Measurements from ENCODE around the gene TBC1D16.
"Not testable (repeated sequence)": the region's sequence is repeated elsewhere in the genome, so short reads cannot be mapped to it uniquely, and the experiment has no call there.

Gene TBC1D16

DNA sequence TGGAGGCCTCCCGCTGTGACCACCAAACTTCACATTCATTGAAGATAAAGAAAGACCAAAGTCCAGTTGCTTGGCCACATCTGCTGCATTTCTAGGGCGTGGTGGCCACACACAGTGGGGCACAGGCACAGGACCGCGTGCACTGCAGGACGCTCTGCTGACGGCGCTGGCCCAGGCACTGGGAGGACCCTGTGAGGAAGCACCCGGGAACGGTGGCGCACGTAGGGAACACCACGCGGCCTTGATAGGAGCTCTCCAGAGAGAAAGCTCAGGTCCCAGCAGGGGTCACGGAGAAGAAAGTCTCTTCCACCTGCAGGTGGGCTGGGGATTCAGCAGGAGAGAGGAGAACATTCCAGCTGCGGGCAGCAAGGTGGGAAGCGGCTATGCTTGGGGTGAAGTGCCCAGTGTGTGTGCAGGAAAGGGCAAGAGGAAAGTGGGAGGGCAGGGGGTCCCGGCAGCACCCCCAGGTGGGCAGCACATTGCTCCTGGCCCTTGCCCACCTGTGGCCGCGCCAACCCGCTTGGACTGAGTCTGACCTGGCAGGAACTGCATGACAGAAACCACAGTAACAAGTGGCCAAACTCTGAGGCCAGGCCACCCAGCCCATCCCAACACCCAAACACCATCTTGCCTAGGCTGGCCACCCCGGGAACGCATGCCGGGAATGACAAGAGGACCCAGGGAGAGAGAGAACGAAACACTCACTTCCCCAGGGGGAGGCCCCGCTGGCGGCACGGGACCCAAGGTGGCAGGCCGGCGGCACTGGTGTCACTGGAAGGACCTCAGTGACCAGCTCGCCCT is 32.8 kb downstream of the TBC1D16 start:
- no peak for DNase-seq

DNA sequence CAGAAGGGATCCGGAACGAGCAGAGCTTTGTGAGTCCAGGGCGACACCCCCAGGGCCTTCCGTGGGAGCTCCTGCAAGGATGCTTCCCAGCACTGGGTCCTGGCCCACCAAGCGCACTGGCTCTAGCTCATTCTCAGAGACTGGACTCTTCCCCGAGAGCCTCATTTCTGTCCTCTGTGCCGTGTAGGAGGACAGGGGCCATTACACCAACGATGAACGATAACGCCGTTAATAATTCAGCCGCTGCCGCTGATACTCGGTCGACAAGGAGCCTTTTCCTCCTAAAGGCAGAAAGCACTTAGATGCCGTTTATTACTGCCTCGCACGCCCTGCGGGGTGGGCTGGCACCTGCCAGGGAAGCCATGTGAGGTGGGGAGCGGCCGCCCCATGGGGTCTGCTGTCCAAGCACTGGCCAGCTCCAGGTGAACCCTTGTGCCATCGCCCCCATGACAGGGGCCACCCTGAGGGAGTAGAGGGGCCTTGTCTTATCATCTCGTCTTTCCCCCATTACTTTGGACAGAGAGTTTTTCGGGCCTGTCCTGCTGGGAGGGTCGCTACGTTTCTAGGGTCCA is 33.5 kb downstream of the TBC1D16 start:
- DNase-seq = no peak

DNA sequence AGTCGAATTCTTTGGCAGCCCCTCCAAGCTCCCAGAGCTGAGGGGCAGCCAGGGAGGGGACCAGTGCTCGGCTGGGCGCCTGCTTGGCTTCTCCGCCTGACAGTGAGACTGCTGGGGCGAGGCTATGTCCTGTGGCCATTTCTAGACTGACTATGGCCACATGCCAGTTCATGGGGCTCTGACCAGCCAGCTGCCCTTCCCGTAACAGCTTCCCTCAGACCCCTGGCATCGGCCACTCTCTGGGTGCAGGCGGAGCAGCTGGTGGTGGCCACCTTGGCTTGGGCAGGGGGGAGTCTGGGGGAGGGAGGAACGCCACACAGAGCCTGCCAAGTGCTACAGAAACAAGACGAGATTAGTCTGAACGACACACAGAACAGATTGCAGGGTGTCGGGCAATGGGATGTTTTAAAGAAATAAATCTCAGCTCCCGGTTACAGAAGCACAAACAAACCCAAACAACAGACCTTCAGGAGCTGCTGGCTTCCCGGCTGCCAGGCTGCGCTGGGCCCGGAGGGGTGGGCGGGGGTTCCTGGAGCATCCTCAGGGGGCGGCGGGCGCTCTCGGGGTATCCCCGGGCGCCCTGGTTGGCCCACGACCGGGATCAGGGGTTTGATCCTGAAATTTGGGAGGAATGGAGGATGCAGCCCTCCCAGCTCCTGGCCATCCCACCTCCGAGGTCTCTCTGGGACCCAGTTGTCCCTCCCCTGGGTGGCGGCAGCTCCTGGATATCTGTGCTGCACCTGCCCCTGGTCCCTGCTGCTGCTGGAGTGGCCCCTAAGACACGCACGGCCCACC is 34.5 kb downstream of the TBC1D16 start:
- DNase-seq = no peak

DNA sequence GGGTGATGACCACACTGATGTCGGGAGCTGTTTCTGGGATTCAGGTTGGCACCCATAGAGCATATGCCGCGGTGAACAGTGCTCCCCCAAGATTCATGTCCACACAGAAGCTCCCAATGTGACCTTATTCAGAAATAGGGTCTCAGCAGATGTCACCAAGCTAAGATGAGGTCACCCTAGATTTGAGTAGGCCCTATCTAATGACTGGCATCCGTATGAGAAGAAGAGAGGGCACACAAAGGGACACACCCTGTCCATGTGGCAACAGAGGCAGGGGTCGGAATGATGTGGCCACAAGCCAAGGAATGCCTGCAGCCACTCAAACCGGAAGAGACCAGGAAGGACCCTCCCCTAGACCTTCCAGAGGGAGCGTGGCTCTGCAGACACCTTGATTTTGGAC is 35.5 kb downstream of the TBC1D16 start:
- no peak for DNase-seq

DNA sequence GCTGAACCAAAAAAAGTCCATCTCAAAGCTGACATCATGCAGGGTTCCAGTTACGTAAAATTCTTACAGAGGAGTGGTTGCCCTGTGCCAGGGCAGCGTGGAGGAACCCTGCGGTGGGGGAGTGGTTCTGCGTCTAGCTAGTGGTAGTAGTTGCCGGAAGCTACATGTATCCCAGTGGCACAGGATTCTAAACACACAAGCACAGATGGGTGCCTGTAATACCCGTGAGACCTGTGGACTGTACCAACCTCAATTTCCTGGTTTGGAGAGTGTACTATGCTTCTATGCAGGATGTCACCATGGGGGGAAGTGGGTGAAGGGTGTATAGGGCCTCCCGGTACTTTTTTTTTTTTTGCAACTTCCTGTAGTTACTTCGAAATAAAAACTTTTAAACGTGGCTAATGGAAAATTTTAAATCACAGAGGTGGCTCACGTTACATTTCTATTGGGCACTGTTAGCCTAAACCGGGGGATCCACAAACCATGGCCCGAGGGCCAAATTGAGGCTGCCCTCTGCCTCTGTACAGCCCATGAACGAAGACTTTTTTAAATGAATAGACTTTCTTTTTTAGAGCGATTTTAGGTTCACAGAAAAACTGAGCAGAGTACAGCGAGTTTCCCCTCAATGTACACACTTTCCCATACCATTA is 38.5 kb downstream of the TBC1D16 start:
- no peak for DNase-seq

DNA sequence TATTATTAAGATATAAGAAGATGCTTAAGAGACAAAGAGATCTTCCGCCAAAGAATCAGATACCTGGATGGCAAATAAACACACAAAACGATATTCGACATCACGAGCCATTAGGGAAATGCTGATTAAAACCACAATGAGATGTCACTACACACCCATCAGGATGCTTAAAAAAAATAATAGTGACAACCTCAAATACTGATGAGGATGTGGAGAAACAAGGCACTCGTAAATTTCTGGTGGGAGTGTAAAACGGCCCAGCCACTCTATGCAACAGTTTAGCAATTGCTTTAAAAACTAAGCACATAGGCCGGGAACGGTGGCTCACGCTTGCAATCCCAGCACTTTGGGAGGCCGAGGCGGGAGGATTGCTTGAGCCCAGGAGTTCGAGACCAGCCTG is 39.4 kb downstream of the TBC1D16 start:
- no peak for DNase-seq

DNA sequence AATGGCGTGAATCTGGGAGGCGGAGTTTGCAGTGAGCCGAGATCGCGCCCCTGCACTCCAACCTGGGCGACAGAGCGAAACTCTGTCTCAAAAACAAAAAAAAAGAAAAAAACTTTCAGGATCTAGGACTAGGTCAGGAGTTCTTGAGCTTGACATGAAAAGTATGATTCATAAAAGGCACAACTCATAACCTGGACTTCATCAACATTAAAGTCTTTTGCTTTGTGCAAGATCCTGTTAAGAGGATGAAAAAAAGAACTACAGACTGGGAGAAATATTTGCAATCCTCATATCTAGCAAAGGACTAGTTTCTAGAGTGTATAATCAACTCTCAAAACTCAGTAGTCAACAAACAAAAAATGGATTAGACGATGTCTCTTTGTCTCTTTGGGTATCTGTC is 40.0 kb downstream of the TBC1D16 start:
- DNase-seq = no peak

DNA sequence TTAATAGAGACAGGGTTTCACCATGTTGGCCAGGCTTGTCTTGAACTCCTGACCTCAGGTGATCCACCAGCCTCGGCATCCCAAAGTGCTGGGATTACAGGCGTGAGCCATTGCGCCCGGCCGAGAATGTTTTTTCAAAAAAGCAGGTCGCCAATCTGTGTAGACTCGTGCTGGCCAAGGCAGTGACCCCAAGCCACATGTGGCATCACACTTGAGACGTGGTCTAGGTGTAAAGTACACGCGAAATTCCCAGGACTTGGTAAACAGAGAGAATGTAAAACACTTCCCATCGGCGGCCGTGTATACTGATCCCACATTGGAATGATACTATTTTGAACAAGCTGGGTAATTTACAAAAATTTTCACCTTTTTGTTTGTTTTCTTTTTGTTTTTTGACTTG is 41.1 kb downstream of the TBC1D16 start:
- no peak for DNase-seq

DNA sequence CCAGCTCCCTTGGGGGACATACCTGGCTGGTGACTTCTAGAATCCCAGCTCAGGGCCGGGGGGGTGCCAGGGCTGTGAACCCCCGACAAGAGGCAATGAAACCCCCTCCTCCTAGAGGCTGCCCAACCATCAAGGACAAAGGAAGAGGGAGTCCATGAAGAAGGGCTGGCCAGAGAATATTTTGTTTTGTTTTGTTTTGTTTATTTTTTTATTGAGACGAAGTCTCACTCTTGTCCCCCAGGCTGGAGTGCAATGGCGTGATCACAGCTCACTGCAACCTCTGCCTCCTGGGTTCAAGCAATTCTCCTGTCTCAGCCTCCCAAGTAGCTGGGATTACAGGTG is 41.5 kb downstream of the TBC1D16 start:
- not testable (repeated sequence) for DNase-seq

DNA sequence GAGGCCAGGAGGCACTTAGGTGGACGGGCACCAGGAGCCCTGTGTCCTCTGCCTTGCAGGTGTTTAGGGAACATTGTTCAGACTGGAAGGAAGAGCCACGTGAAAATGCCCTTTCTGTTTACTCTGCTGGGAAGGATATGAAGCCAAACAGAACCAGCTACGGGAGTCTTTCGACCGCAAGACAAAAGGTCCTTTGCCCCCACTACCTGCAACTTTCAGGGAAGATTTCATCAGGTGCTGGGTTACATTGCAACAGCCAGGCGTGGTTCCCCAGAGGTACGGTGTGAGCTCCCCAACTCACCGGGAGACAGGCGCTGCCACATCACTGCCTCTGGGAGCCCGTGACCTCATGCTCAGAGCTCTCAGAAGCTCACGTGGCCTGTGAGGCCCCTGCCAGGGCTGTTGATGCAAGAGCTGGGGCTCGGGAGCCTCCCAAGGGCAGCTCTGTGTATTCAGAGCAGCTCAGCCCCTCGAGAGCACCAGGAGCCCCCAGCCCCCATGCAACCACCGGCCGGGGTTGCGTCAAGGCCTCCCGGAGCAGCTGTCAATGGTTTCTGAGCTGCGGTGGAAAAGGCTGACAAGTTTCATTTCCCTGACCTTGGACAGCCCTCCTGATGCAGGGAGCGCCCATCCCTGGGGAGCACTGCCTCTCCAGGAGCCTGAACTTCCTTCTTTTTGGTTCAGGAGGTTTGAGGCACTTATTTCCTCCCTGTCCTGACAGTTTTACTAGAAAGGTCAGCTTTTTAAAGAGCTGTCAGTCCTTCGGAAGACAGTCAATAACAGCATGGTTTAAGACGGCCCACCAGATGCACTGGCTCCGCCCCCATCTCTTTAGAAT is 42.1 kb downstream of the TBC1D16 start:
- no peak for DNase-seq

DNA sequence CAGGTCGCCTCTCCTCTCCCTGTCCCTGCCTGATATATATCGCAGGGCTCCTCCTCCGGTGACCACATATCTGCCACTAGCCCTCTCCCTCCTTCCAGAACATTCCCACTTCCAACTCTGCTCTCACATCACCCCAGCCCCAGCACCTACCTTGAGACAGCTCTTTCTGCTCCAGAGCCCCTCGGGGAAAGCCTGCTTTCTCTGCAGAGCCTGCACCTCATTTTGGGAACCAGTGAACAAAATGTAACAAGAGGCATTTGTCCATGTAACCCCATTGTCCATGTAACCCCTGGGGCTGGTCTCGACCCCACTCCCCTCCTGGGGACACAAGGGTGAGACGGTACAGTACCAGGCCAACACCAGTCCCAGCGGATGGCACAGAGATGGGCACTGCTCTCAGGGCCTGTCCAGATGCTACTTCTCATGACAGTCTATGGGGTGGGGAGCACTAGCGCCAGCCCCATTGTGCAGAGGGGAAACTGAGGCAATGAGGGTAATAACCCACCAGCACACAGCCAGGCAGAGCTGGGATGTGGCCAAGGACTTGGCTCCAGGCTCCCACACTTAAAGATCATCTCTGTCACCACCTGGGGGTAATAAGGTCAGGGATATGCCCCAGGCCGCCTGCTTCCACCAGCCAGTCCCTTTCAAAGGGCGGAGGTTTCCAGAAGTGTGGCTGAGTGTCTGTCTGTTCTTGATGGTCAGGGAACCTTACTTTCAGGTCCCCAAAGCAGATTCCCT is 42.9 kb downstream of the TBC1D16 start:
- no peak for DNase-seq

DNA sequence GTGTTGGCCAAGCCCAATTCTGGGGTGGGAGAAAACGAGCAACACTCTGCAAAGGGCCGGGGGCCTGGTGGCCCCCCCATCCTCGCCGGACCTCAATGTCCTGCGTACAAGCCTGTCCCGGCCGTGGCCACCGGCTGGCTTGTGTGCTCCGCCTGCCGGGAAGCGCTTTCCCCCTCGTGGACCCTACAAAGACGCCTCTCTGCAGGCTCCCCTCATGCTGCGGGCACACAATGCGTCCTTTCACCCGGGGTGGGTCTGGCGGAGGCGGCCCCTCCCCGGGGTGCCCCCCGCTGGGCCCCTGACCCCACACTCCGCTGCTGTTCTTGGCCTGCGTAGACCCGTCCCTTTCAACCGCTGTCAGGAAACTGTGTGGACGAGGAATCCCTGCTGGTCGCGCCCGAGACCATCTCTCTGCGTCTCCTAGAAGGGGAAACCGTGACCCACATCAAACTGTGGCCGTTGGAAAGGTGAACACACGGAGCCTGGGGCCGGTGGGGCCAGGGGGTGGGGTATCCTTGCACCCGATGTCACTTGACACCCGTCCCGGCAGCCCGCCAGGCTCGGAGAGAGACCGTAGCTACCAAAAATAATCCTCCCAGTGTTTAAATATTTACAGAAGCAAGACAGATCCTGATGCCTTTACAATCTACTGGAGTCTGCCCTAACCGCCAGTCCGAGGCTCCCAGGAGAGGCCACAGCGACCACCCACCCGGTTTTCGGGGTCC is 43.6 kb downstream of the TBC1D16 start:
- no peak for DNase-seq

DNA sequence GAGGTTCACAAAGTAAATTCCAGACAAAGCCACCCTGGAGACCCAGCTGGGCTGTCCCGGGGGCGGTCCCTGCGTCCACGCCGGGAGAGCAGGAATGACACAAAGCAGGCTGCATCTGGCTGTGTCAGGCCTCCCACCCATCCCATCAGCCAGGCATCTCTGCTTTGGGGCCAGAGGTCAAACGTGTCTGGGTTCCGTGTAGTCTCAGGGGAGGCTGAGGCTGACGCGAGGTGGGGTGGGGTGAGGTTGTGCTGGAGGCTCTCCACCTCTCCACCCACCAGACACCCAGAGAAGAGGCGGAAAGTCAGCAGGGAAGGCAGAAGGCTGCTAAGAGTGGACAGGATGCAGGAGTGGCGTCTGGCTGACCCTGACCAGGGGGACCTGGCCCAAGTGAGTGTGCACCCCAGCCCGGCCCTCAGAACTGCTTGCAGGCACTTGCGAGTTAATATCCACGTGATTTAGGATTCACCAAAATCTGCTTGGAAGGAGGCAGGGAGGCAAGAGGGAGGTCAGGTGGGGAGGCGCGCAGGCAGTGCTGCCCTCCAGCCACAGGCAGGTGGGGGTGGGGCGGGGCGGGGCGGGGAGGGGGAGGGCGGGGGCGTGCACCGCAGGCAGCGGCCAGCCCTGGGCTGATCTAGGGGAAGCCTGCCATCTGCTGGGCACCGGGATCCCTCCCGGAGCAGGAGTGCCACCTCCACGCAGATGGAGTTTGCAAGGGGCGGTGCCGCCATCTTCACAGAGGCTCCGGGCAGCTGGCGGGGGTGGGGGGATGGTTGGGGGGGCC is 44.3 kb downstream of the TBC1D16 start:
- DNase-seq = peak; percentile 69

DNA sequence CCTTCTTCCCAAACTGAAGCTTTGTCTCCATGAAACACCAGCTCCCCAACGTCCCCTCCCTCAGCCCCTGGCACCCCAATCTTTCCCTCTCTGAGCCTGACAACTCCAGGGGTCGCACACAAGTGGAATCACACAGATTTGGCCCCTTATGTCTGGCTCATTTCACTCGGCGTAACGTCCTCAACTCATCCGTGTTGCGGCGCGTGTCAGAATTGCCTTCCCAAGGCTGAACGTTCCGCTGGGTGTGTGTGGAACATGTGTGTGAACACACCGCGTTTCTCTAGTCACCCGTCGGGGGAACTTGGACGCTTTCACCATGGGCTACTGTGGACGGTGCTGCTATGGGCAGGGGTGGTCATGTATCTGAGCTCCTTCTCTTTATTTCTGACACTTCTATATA is 45.0 kb downstream of the TBC1D16 start:
- no peak for DNase-seq

DNA sequence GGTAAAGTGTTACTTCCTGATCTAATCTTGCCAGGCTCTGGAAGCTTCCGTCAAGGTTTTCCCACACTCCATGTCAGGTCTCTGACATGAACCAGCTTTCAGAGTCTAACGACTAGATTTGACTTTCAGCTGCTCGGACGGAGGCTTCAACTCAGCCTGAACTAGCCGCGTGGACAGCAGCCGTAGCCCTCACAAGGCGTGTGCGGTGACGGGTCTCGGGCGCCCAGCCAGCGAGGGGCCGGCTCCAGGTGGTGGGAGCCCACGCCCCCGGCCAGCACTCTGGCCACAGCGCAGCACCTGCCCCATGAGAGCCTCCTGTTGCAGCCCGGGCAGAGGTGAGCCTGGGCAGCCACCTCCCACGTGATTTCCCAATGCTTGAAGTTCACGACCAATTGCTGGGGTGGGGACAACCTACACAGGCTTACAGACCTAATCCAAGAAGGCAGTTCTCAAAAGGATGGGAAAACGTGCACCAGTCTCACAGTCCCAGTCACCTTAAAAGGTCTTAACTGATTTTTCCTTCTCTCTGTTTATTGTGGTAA is 45.5 kb downstream of the TBC1D16 start:
- DNase-seq = no peak

DNA sequence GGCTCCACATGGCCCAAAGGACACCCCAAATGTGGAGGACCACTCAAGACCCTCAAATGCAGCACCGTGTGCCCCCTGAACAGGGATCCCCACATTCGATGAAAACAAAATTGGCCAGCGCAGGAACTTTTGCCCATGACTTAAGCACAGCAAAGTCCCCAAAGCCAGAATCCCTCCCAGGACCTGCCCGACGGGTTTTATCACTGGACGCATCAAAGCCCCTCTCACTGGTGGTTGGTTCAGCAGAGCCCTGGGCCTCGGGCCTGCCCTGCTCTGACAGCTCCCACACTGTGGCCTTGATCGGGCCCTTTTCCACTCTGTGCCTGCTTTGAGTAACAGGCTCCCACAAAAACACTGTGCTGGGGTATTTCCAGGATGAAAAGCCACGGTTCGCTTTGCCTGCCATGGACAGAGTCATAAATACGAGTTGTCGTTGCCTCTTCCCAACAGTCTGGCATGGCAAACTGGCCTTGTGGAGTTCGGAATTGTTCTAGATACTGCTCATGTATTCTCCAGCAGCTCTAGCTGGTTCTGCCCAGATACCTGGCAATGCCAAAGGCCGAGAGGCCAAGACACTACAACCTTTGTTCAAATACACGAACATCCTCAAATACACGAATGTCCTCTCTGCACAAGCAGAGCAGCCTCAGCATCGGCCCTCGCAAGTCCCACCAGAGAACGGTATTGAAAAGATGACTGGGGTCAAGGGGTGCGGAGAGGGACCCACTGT is 46.4 kb downstream of the TBC1D16 start:
- no peak for DNase-seq

DNA sequence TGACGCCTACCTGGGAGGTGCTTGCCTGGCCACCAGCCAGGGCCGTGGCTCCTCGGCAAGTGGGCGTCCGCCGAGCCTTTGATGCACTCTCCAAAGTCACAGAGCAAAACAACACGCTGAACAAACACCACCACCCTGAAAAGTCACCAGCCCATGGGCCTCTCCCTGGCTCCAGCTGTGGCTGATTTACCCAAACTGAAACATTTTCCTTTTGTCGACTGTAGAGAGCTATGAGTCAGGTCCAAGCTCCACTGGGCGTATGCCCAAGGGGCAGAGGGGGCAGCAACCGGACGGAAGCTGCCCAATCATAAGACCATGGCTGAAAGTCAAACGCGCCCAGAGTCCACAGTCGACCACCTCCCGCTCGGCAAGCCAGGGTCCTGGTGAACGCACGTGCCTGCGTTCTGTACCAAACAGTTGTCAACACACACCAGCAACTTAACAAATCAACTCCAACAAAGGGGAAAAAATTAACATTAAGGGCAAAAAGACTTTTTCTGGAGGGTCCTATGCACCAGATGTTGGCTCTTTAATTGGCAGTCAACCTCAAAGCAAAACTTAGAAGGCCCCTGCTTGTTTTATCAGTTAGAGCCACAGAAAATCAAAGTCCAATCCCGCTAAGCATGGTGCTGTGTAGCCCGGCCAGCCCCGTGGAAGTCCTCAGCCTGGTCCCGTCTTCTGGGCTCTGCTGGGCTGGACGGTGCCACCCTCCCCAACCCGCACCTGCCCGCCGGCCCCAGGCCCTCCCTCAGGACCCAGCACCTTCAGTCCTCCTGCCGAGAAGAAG is 47.3 kb downstream of the TBC1D16 start:
- no peak for DNase-seq

DNA sequence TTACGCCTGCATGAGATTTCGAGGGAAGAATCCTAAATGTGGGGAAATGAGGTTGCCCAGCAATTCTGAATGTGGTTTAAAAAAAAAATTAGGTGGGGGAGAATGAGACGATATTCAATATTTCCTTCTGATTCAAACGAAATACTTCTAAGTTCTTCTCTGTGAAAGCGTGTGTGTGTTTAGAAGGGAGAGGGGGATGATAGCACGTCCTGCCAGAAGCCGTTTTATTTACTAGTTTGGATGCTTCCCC is 47.8 kb downstream of the TBC1D16 start:
- no peak for DNase-seq

Data from DMS 273 treated with DMSO at 0.1 percent for 48 hours (cell line).